ENCODE data around the gene TRHDE. TPM values are rescaled to one million over a fixed set of nuclear protein-coding genes. Genes with fewer than 3 reads are reported as not detected.

The TRHDE gene
- total RNA-seq, 1 donor from 2014 or later: 16.7 TPM

GRCh38 chr12:72444566-72444965 is 172.4 kb downstream of the TRHDE start:
- H3K4me3 Mint-ChIP-seq (ENCODE audit: unreplicated experiment): no peak overlapping the region
- no peak overlapping the region for H3K27ac Mint-ChIP-seq (ENCODE audit: unreplicated experiment)
- peaks cover 2% of the 10 kb centered on the region for H3K4me1 Mint-ChIP-seq (ENCODE audit: low read depth, unreplicated experiment)
- H3K36me3 Mint-ChIP-seq (ENCODE audit: unreplicated experiment): peaks cover 8% of the 10 kb centered on the region
- no peak for TF ChIP-seq CTCF (IDR thresholded peaks at IDR 0.05; ENCODE audit: partially characterized antibody, unreplicated experiment)
- no peaks in the 10 kb centered on the region for H3K9me3 Mint-ChIP-seq (ENCODE audit: unreplicated experiment)
- DNase-seq: no peak
- no peaks in the 10 kb centered on the region for H3K27me3 Mint-ChIP-seq (ENCODE audit: unreplicated experiment)

- Mint-ChIP-seq H3K4me1 (ENCODE audit: low read depth, unreplicated experiment) (peaks cover 2% of the 10 kb centered on the region), H3K36me3 (ENCODE audit: unreplicated experiment) (peaks cover 11% of the 10 kb centered on the region), H3K4me3 (ENCODE audit: unreplicated experiment) (no peak overlapping the region), H3K9me3 (ENCODE audit: unreplicated experiment) (no peaks in the 10 kb centered on the region), H3K27me3 (ENCODE audit: unreplicated experiment) (no peaks in the 10 kb centered on the region), H3K27ac (ENCODE audit: unreplicated experiment) (no peak overlapping the region)
- no peak for DNase-seq
- no peak for TF ChIP-seq CTCF (IDR thresholded peaks at IDR 0.05; ENCODE audit: partially characterized antibody, unreplicated experiment)
Measured at GRCh38 chr12:72448089-72448488, 175.9 kb downstream of the TRHDE start.

- no peak for TF ChIP-seq CTCF (IDR thresholded peaks at IDR 0.05; ENCODE audit: partially characterized antibody, unreplicated experiment)
- Mint-ChIP-seq H3K4me3 (ENCODE audit: unreplicated experiment) (no peak overlapping the region), H3K27ac (ENCODE audit: unreplicated experiment) (no peak overlapping the region), H3K27me3 (ENCODE audit: unreplicated experiment) (no peaks in the 10 kb centered on the region), H3K9me3 (ENCODE audit: unreplicated experiment) (no peaks in the 10 kb centered on the region), H3K36me3 (ENCODE audit: unreplicated experiment) (peaks cover 12% of the 10 kb centered on the region), H3K4me1 (ENCODE audit: low read depth, unreplicated experiment) (peaks cover 2% of the 10 kb centered on the region)
- no peak for DNase-seq
Measured at GRCh38 chr12:72448805-72449204, 176.6 kb downstream of the TRHDE start.

GRCh38 chr12:72453066-72453465 is 180.9 kb downstream of the TRHDE start:
- TF ChIP-seq CTCF (IDR thresholded peaks at IDR 0.05; ENCODE audit: partially characterized antibody, unreplicated experiment): no peak
- DNase-seq: no peak
- H3K4me3 Mint-ChIP-seq (ENCODE audit: unreplicated experiment): no peak overlapping the region
- no peak overlapping the region for H3K27ac Mint-ChIP-seq (ENCODE audit: unreplicated experiment)
- H3K27me3 Mint-ChIP-seq (ENCODE audit: unreplicated experiment): no peaks in the 10 kb centered on the region
- peaks cover 6% of the 10 kb centered on the region for H3K36me3 Mint-ChIP-seq (ENCODE audit: unreplicated experiment)
- no peaks in the 10 kb centered on the region for H3K9me3 Mint-ChIP-seq (ENCODE audit: unreplicated experiment)
- H3K4me1 Mint-ChIP-seq (ENCODE audit: low read depth, unreplicated experiment): no peaks in the 10 kb centered on the region

- Mint-ChIP-seq H3K9me3 (ENCODE audit: unreplicated experiment) (no peaks in the 10 kb centered on the region), H3K27me3 (ENCODE audit: unreplicated experiment) (no peaks in the 10 kb centered on the region), H3K27ac (ENCODE audit: unreplicated experiment) (no peak overlapping the region), H3K4me3 (ENCODE audit: unreplicated experiment) (no peak overlapping the region), H3K36me3 (ENCODE audit: unreplicated experiment) (peaks cover 6% of the 10 kb centered on the region), H3K4me1 (ENCODE audit: low read depth, unreplicated experiment) (no peaks in the 10 kb centered on the region)
- no peak for DNase-seq
- TF ChIP-seq CTCF (IDR thresholded peaks at IDR 0.05; ENCODE audit: partially characterized antibody, unreplicated experiment): no peak
Measured at GRCh38 chr12:72453550-72453949, 181.4 kb downstream of the TRHDE start.
